ENCODE results near the gene RAD21L1.
A peak's percentile ranks its signal among the peaks of the same experiment; 100 is the strongest.

Gene RAD21L1

GRCh38 chr20:1296117-1296610 lies 70.3 kb downstream of the RAD21L1 start:
- DNase-seq (ENCODE audit: low read depth), result no peak

GRCh38 chr20:1296922-1297321 lies 71.1 kb downstream of the RAD21L1 start:
- DNase-seq (ENCODE audit: low read depth), result no peak

GRCh38 chr20:1297486-1297885 lies 71.6 kb downstream of the RAD21L1 start:
- no peak for DNase-seq (ENCODE audit: low read depth)

- DNase-seq (ENCODE audit: low read depth), result no peak
Observed at GRCh38 chr20:1298166-1298565, 72.3 kb downstream of the RAD21L1 start.

- DNase-seq (ENCODE audit: low read depth), result no peak
Observed at GRCh38 chr20:1298888-1299511, 73.2 kb downstream of the RAD21L1 start.

GRCh38 chr20:1299522-1299921 lies 73.7 kb downstream of the RAD21L1 start:
- no peak for DNase-seq (ENCODE audit: low read depth)

- DNase-seq (ENCODE audit: low read depth), result no peak
Observed at GRCh38 chr20:1300083-1300840, 74.4 kb downstream of the RAD21L1 start.

- peak; percentile 37 for DNase-seq (ENCODE audit: low read depth)
Observed at GRCh38 chr20:1301031-1301529, 75.2 kb downstream of the RAD21L1 start.

GRCh38 chr20:1302685-1303541 lies 77.1 kb downstream of the RAD21L1 start:
- DNase-seq (ENCODE audit: low read depth), result no peak

- no peak for DNase-seq (ENCODE audit: low read depth)
Observed at GRCh38 chr20:1304710-1305515, 79.1 kb downstream of the RAD21L1 start.
